Upper lobe of right lung (tissue), 1 donor: ENCODE measurements around the gene FBXW8. TPM values are rescaled to one million over a fixed set of nuclear protein-coding genes. Genes with fewer than 3 reads are reported as not detected.

Experiments used
- ATAC-seq: fragments of 200-7000 bp; cut with Tn5 transposase; one replicate; pipeline ENCODE4 v1.9.1; 2020; ENCODE audit warnings: mild to moderate bottlenecking, moderate library complexity
- DNase-seq: peaks from one replicate; pipeline ENCODE4 v3.0.0-alpha.2; 2020
- H3K27ac ChIP-seq: fragments of 200-600 bp; one replicate; pipeline ENCODE4 v1.8.0; 2022
- H3K27me3 ChIP-seq: fragments of 200-600 bp; one replicate; pipeline ENCODE4 v1.8.0; 2022; ENCODE audit warnings: mild to moderate bottlenecking
- H3K36me3 ChIP-seq: fragments of 200-600 bp; one replicate; pipeline ENCODE4 v1.8.0; 2022
- H3K4me1 ChIP-seq: fragments of 200-600 bp; one replicate; pipeline ENCODE4 v1.8.0; 2022
- H3K4me3 ChIP-seq: fragments of 200-600 bp; one replicate; pipeline ENCODE4 v1.8.0; 2022; ENCODE audit warnings: mild to moderate bottlenecking
- H3K9me3 ChIP-seq: fragments of 200-600 bp; one replicate; pipeline ENCODE4 v1.8.0; 2022
- CTCF ChIP-seq: fragments of 200-600 bp; IDR thresholded peaks from one replicate; pipeline ENCODE4 v1.8.0; 2022; ENCODE audit warnings: antibody characterized with exemption
- intact Hi-C: fragments of 100-400 bp; cut with DNase I; formaldehyde crosslinking; loops from one replicate; pipeline ENCODE4 v1.11.0; 2022
- total RNA-seq: library from RNA; stranded (reverse); fragmentation: NEBNext Ultra II Directional; extraction: Animal tissue kit (Norgen Biotek cat#: 25700); gene quantifications from one replicate; pipeline ENCODE4 v1.2.1, GENCODE V29; 2021
- donor health status: DM: no; HTN: yes; CAD: no; lungs with severe emphysema.

Gene FBXW8
- total RNA-seq, 1 donor from 2014 or later, result 16.8 TPM

GRCh38 chr12:117030187-117030900, 119.6 kb downstream of the FBXW8 start:
- H3K36me3 ChIP-seq, result peaks cover 26% of the 10 kb centered on the region
- intact Hi-C loops, result loop anchor here (10.0 kb wide), 1 partner anchor 814 kb away; no protein-coding TSS in a partner anchor

GRCh38 chr12:117031843-117032592, 121.3 kb downstream of the FBXW8 start:
- Histone ChIP-seq H3K27me3 (peaks cover 6% of the 10 kb centered on the region), H3K4me1 (no peaks in the 10 kb centered on the region), H3K4me3 (no peak overlapping the region), H3K27ac (no peak overlapping the region), H3K36me3 (peaks cover 18% of the 10 kb centered on the region), H3K9me3 (no peaks in the 10 kb centered on the region)
- intact Hi-C loops, result loop anchor here (10.0 kb wide), 1 partner anchor 813 kb away; no protein-coding TSS in a partner anchor
- ATAC-seq, result no peak
- no peak for DNase-seq
- no peak for TF ChIP-seq CTCF

More at GRCh38 chr12:117030187-117030900, 119.6 kb downstream of the FBXW8 start:
- Histone ChIP-seq H3K9me3 (no peaks in the 10 kb centered on the region), H3K4me1 (no peaks in the 10 kb centered on the region), H3K27me3 (peaks cover 6% of the 10 kb centered on the region), H3K27ac (no peak overlapping the region), H3K4me3 (no peak overlapping the region)
- TF ChIP-seq CTCF, result no peak
- no peak for DNase-seq
- no peak for ATAC-seq

DNA sequence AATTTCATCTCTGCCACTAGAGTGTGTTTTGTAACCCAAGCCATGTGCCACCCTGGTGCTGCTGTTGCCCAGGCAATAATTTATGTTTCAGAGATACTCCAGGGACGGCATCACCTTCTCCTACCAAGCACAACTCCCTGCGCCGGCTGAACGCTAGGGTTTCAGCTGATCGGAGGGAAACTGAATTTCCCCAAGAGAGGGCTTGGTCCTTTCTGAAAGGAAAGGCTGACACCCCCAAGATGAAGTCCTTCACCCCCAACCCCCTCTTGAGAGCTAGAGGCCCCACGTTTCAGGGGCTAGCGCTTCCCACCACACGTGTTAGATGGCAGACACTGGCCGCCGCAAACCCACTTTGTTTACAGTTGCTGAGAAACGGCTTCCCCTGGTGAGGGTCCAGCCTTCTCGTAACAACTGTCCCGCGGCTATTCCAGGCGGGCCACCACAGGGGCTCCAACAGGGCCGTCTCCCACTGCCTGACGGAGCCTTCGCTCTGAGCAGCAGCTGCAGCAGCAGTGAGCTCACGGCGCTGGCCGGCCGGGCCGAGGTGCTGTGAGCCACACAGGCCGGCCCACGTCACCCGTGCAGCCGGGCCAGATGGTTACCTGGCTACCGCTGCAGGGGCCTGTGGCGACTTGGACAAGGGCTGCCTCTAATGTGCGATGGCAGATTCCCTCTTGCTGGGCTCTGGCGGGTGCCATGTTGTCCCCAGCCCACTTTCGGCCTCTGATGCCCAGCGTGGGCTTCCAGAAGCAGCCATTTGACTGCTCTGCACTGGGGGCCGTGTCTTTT, 122.0 kb downstream of the FBXW8 start:
- intact Hi-C loops, result loop anchor here (10.0 kb wide), 1 partner anchor 812 kb away; no protein-coding TSS in a partner anchor

DNA sequence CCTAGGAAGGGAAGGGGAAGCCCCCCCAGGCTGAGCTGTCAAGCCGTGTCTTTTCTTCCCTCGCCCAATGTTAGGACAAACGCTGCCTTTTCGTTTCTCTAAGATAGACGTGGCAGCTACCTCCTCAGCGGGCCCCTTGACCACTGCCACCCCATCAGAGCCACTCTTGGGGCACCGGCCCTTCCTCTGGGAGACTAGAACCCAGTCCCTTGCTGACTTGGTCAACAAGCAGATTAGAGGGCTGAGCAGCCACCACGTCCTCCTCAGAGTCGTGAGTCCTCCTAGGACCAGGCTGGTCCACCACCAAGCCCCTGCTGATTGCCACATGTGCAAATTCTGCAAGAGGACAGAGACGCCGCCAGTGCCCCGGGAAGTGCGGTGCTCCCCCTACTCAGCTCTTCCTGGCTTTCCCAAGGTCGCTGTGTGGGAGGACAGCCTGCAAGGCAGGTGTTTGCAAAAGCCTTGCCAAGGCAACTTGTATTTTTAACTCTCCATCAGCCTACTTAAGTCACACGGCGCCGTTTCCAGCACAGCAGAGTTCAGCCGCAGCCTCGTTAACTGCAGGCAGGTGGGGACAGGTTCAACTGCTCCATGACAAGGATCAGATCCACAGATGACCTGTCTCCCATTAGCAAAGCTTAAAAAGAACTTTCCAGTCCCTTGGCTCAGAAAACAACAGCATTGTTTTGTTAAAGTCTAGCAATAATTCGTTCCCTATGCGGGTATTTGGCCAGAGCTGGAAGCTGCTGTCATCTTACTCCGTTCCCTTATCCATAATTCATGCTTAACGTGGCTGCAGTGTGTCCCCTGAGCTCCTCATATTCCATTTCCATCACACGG, 122.9 kb downstream of the FBXW8 start:
- no peaks in the 10 kb centered on the region for H3K9me3 ChIP-seq
- intact Hi-C loops, result loop anchor here (10.0 kb wide), 1 partner anchor 811 kb away; no protein-coding TSS in a partner anchor
- no peaks in the 10 kb centered on the region for H3K4me1 ChIP-seq
- no peak for DNase-seq
- TF ChIP-seq CTCF, result no peak
- peaks cover 2% of the 10 kb centered on the region for H3K36me3 ChIP-seq
- no peak overlapping the region for H3K27ac ChIP-seq
- peaks cover 6% of the 10 kb centered on the region for H3K27me3 ChIP-seq
- H3K4me3 ChIP-seq, result no peak overlapping the region
- peak; percentile 42 for ATAC-seq

More for the DNA sequence above, 122.0 kb downstream of the FBXW8 start:
- H3K27ac ChIP-seq, result no peak overlapping the region
- DNase-seq (no peak), ATAC-seq (peak; percentile 20)
- H3K36me3 ChIP-seq, result peaks cover 10% of the 10 kb centered on the region
- H3K4me3 ChIP-seq, result no peak overlapping the region
- H3K9me3 ChIP-seq, result no peaks in the 10 kb centered on the region
- H3K27me3 ChIP-seq, result peaks cover 6% of the 10 kb centered on the region
- no peak for TF ChIP-seq CTCF
- H3K4me1 ChIP-seq, result no peaks in the 10 kb centered on the region

DNA sequence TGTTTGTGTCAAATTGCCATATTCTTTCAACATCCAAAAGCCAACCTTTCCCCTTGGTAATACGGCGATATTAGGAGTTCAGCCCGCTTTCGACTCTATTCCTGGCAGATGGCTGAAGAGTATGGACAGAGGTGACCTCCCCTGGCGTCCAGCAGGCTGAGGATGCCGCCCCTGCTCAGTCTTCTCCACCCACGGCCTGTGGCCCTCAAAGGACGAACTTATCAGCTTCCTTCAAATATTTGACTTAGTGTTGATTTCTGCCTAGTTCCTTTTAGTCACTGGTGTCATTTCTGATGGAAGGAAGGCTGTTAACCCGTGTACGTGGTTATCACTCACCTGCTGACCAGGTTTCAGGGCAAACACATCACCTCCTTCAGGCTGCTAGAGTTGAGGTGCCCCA, 123.5 kb downstream of the FBXW8 start:
- TF ChIP-seq CTCF, result no peak

More for the DNA sequence above, 123.5 kb downstream of the FBXW8 start:
- ATAC-seq (no peak), DNase-seq (no peak)
- no peaks in the 10 kb centered on the region for H3K9me3 ChIP-seq
- no peak overlapping the region for H3K27ac ChIP-seq
- no peaks in the 10 kb centered on the region for H3K36me3 ChIP-seq
- intact Hi-C loops, result loop anchor here (10.0 kb wide), 1 partner anchor 811 kb away; no protein-coding TSS in a partner anchor
- H3K4me1 ChIP-seq, result no peaks in the 10 kb centered on the region
- no peak overlapping the region for H3K4me3 ChIP-seq
- peaks cover 6% of the 10 kb centered on the region for H3K27me3 ChIP-seq
